Fibroblast of villous mesenchyme (primary cell): Measurements from ENCODE around the gene CYP2C19. TPM values are rescaled to one million over a fixed set of nuclear protein-coding genes. Genes with fewer than 3 reads are reported as not detected.
"Not testable (repeated sequence)": the region's sequence is repeated elsewhere in the genome, so short reads cannot be mapped to it uniquely, and the experiment has no call there.

Experiments used
- DNase-seq: peaks from one replicate; pipeline ENCODE4 v3.0.0-alpha.2; 2010; ENCODE audit warnings: low read depth
- H3K4me3 ChIP-seq: 2 replicates; pipeline ENCODE4 v1.5.1; 2011; ENCODE audit warnings: low read depth, mild to moderate bottlenecking, low read length
- CTCF ChIP-seq: IDR thresholded peaks from 2 replicates; pipeline ENCODE4 v1.5.1; 2012; ENCODE audit warnings: low read depth, mild to moderate bottlenecking, low read length; ENCODE audit not compliant: insufficient read depth
- total RNA-seq: library from RNA; depleted of rRNA; stranded (reverse); fragments of >200 nt; gene quantifications from 2 replicates; pipeline ENCODE4 v1.2.3, GENCODE V29; 2012

CYP2C19 gene
- total RNA-seq, 1 donor: 0.43 TPM

GRCh38 chr10:94878649-94879048 is 116.2 kb downstream of the CYP2C19 start:
- no peak overlapping the region for H3K4me3 ChIP-seq
- DNase-seq: no peak
- no peak for TF ChIP-seq CTCF

GRCh38 chr10:94879214-94879613 is 116.7 kb downstream of the CYP2C19 start:
- no peak for TF ChIP-seq CTCF
- no peak for DNase-seq
- H3K4me3 ChIP-seq: no peak overlapping the region

- no peak for DNase-seq
- no peak for TF ChIP-seq CTCF
- H3K4me3 ChIP-seq: no peak overlapping the region
Measured at GRCh38 chr10:94889123-94889522, 126.6 kb downstream of the CYP2C19 start.

- no peak overlapping the region for H3K4me3 ChIP-seq
- DNase-seq: no peak
- TF ChIP-seq CTCF: no peak
Measured at GRCh38 chr10:94890264-94891022, 128.0 kb downstream of the CYP2C19 start.

DNA sequence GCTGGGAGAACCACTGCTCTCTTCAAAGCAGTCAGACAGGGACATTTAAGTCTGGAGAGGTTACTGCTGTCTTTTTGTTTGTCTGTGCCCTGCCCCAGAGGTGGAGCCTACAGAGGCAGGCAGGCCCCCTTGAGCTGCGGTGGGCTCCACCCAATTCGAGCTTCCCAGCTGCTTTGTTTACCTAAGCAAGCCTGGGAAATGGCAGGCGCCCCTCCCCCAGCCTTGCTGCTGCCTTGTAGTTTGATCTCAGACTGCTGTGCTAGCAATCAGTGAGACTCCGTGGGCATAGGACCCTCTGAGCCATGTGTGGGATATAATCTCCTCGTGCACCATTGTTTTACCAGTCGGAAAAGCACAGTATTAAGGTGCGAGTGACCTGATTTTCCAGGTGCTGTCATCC is 135.9 kb downstream of the CYP2C19 start:
- not testable (repeated sequence) for DNase-seq, H3K4me3 ChIP-seq

- TF ChIP-seq CTCF: no peak
- H3K4me3 ChIP-seq: no peak overlapping the region
- no peak for DNase-seq
Measured at GRCh38 chr10:94902080-94902479, 139.6 kb downstream of the CYP2C19 start.

DNA sequence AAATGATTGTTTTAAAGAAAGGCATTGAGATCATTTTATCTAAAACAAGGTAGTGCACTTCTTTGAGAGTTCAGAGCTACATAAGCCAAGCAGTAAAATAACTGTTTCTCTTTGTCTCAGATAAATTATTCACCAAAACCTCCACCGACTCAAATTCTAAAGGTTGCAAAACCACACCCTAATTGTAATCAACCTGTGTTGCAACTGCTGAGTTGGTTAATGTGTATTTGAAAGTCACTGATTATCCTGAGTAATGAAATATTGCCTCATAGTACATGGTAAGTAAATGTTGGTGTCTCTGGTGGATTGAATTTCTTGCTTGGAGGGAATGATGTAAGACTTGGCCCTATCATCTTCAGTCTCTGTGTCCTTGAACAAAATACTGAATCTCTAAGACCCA is 140.1 kb downstream of the CYP2C19 start:
- DNase-seq: no peak
- H3K4me3 ChIP-seq: no peak overlapping the region
- no peak for TF ChIP-seq CTCF

Other genes with a start within 250 kb of the CYP2C19 start
- 38.7 and 39.7 TPM in 2 replicates for gene HELLS, start 216.9 kb upstream of the CYP2C19 start, total RNA-seq
- gene CYP2C18, start 79.0 kb upstream of the CYP2C19 start, total RNA-seq: not detected in 2 replicates
- under 0.01 TPM in 1 of 2 replicates, not detected in the other for gene CYP2C9, start 176.0 kb downstream of the CYP2C19 start, total RNA-seq